ENCODE measurements around the gene MAPRE2. TPM values are rescaled to one million over a fixed set of nuclear protein-coding genes. Genes with fewer than 3 reads are reported as not detected.
A peak's percentile ranks its signal among the peaks of the same experiment; 100 is the strongest.

MAPRE2 gene
- total RNA-seq, 4 donors from 2014 or later: 16.5 to 50.3 (median 21.2) TPM

- Histone ChIP-seq H3K27me3 (no peaks in the 10 kb centered on the region), H3K36me3 (no peaks in the 10 kb centered on the region), H3K27ac (peak overlapping the region; percentile 85 to 95 (median 87)), H3K9me3 (no peaks in the 10 kb centered on the region), H3K4me1 (peaks cover 0 to 30% (median 16%) of the 10 kb centered on the region in 4 donors), H3K4me3 (peak overlapping the region; percentile 70 to 85 (median 80))
- DNase-seq: no peak
- TF ChIP-seq POLR2A (IDR thresholded peaks at IDR 0.05) (no peak), CTCF (IDR thresholded peaks at IDR 0.05) (no peak)
These were observed 688 bp downstream of the MAPRE2 start for GRCh38 chr18:35041815-35042387.

- no peak for DNase-seq
- Histone ChIP-seq H3K27ac (peak overlapping the region; percentile 85 to 95 (median 87)), H3K9me3 (no peaks in the 10 kb centered on the region), H3K36me3 (no peaks in the 10 kb centered on the region), H3K4me1 (peaks cover 0 to 30% (median 16%) of the 10 kb centered on the region in 4 donors), H3K4me3 (peak overlapping the region; percentile 70 to 85 (median 80)), H3K27me3 (no peaks in the 10 kb centered on the region)
- TF ChIP-seq CTCF (IDR thresholded peaks at IDR 0.05): no peak
- TF ChIP-seq POLR2A (IDR thresholded peaks at IDR 0.05): no peak
These were observed 1.3 kb downstream of the MAPRE2 start for GRCh38 chr18:35042389-35043071.

- peak overlapping the region in 3 of 4 donors; percentile 11 to 95 (median 86) for H3K27ac ChIP-seq
- no peaks in the 10 kb centered on the region for H3K27me3 ChIP-seq
- peaks cover 0 to 30% (median 15%) of the 10 kb centered on the region in 4 donors for H3K4me1 ChIP-seq
- H3K9me3 ChIP-seq: no peaks in the 10 kb centered on the region
- no peak for TF ChIP-seq POLR2A (IDR thresholded peaks at IDR 0.05)
- no peaks in the 10 kb centered on the region for H3K36me3 ChIP-seq
- H3K4me3 ChIP-seq: peak overlapping the region in 2 of 4 donors; percentile 81 to 85
- DNase-seq: no peak
These were observed 2.0 kb downstream of the MAPRE2 start for GRCh38 chr18:35043207-35043606.

- Histone ChIP-seq H3K27me3 (no peaks in the 10 kb centered on the region), H3K27ac (peak overlapping the region in 2 of 4 donors; percentile 0 to 95), H3K36me3 (no peaks in the 10 kb centered on the region), H3K4me1 (peaks cover 0 to 31% (median 15%) of the 10 kb centered on the region in 4 donors), H3K4me3 (no peak overlapping the region), H3K9me3 (no peaks in the 10 kb centered on the region)
- TF ChIP-seq CTCF (IDR thresholded peaks at IDR 0.05) (no peak), POLR2A (IDR thresholded peaks at IDR 0.05) (no peak)
- DNase-seq: no peak
These were observed 3.9 kb downstream of the MAPRE2 start for GRCh38 chr18:35045121-35045520.

GRCh38 chr18:35045806-35046205 is 4.6 kb downstream of the MAPRE2 start:
- Histone ChIP-seq H3K4me1 (peaks cover 0 to 35% (median 13%) of the 10 kb centered on the region in 4 donors), H3K36me3 (no peaks in the 10 kb centered on the region), H3K27ac (peak overlapping the region in 1 of 4 donors; percentile 39), H3K4me3 (no peak overlapping the region), H3K9me3 (no peaks in the 10 kb centered on the region), H3K27me3 (no peaks in the 10 kb centered on the region)
- no peak for DNase-seq
- TF ChIP-seq POLR2A (IDR thresholded peaks at IDR 0.05) (no peak), CTCF (IDR thresholded peaks at IDR 0.05) (no peak)

- H3K36me3 ChIP-seq: no peaks in the 10 kb centered on the region
- no peak overlapping the region for H3K4me3 ChIP-seq
- TF ChIP-seq CTCF (IDR thresholded peaks at IDR 0.05) (no peak), POLR2A (IDR thresholded peaks at IDR 0.05) (no peak)
- H3K4me1 ChIP-seq: peaks cover 0 to 29% (median 12%) of the 10 kb centered on the region in 4 donors
- no peaks in the 10 kb centered on the region for H3K9me3 ChIP-seq
- H3K27ac ChIP-seq: no peak overlapping the region
- no peak for DNase-seq
- H3K27me3 ChIP-seq: no peaks in the 10 kb centered on the region
These were observed 6.6 kb downstream of the MAPRE2 start for GRCh38 chr18:35047697-35048292.
